GM19438 (cell line): ENCODE data around the gene RPL36.
A peak's percentile ranks its signal among the peaks of the same experiment; 100 is the strongest.
"Not testable (repeated sequence)": the region's sequence is repeated elsewhere in the genome, so short reads cannot be mapped to it uniquely, and the experiment has no call there.

ENCODE experiments used
- ATAC-seq: cut with Tn5 transposase; IDR thresholded peaks from one replicate; pipeline ENCODE4 v1.9.1; 2021; ENCODE audit warnings: low read depth; ENCODE audit not compliant: unreplicated experiment

RPL36 gene

DNA sequence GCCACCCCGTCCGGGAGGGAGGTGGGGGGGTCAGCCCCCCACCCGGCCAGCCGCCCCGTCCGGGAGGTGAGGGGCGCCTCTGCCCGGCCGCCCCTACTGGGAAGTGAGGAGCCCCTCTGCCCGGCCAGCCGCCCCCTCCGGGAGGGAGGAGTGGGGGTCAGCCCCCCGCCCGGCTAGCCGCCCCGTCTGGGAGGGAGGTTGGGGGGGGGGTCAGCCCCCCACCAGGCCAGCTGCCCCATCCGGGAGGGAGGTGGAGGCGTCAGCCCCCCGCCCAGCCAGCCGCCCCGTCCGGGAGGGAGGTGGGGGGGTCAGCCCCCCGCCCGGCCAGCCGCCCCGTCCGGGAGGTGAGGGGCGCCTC is 11.9 kb downstream of the RPL36 start:
- not testable (repeated sequence) for ATAC-seq

DNA sequence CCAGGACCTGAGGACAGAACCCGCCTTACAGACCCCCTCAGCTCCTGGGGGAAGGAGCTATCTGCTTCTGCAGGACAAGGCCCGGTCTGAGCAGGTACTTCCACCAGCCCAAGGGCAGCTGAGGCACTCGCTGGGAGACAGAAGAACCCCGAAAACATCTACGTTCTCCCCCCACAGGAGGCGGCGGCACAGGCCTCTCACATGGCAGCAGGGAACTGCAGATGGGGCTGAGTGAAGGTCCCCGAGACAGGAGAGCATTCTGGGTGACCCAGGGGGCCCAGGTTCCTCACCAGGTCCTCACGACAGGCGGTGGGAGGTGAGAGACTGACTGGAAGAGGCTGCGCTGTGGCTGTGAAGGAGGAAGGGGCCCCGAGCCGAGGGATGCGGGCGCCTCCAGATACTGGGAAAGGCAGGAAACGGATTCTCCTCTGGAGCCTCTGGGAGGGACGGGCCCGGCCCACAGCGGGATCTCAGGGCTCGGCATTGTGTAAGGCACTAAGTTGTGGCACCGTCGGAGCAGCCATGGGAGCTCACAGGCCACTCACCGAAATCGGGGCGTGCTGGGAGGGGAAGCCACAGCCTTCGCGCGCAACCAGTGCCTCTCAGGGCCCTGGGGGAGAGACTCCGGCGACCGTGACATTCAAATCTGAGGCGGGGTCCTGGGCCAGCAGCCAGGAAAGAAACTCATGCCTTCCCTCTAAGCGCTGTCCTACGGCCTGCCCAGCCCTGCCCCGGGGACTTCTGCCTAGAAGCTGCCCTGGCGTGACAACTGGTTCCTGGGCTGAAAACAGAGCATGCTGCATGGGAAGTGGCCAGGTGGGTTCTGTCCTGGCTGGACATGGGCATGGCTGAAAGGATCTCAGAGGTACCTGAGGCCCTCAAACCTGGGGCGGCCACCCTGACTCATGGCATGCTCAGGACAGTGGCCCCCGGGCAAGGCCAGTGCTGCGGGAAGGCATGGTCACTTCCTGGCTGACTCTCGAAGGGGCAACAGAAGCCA is 14.0 kb downstream of the RPL36 start:
- no peak for ATAC-seq

DNA sequence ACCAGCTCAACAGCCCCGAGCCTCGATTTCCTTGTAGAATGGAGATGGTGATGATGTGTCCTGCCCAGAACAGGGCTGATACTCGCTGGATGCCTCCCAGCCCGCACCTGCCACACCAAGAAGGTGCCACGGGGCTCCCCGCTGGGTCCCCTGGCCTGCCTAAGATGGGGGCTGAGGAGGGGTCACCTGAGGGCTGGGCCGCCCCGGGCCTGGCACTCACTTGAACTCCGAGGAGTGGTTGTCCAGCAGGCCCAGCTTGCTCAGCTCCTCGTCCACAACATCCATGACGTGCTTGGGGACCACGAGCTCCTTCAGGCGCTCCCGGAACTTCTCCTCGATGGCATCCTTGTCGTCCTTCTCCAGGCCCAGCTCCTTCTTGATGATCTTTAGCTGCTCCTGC is 15.5 kb downstream of the RPL36 start:
- no peak for ATAC-seq

DNA sequence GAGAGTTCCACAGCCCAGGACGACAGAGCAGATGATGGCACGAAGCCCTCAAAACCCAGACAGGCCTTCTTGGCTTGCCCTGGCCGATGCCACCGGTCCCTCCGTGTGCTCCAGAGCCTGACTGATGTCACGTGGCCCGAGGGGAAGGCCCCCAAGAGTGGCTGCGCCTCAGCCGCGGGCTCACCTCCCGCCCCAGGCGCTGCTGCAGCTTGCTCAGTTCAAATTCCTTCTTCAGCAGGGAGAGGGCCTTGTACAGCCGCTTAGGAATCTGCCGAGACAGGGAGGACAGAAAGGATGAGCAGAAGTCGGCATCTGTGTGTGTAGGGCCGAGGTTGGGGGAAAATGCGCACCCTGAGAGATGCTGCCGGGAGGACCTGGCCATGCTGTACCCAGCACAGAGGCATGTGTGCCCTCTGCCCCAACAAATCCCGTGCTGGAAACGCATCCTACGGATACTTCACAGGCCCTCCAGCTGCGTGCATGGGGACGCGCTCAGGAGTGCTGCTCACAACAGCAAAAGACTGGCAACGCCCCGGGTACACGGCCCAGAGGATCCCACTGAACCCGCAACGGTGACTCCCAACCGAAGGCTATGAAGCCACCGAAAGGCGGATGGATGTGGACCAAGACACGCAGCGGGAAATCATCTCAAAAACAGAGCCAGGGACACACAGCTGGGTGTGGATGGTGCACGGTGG is 16.9 kb downstream of the RPL36 start:
- no peak for ATAC-seq

DNA sequence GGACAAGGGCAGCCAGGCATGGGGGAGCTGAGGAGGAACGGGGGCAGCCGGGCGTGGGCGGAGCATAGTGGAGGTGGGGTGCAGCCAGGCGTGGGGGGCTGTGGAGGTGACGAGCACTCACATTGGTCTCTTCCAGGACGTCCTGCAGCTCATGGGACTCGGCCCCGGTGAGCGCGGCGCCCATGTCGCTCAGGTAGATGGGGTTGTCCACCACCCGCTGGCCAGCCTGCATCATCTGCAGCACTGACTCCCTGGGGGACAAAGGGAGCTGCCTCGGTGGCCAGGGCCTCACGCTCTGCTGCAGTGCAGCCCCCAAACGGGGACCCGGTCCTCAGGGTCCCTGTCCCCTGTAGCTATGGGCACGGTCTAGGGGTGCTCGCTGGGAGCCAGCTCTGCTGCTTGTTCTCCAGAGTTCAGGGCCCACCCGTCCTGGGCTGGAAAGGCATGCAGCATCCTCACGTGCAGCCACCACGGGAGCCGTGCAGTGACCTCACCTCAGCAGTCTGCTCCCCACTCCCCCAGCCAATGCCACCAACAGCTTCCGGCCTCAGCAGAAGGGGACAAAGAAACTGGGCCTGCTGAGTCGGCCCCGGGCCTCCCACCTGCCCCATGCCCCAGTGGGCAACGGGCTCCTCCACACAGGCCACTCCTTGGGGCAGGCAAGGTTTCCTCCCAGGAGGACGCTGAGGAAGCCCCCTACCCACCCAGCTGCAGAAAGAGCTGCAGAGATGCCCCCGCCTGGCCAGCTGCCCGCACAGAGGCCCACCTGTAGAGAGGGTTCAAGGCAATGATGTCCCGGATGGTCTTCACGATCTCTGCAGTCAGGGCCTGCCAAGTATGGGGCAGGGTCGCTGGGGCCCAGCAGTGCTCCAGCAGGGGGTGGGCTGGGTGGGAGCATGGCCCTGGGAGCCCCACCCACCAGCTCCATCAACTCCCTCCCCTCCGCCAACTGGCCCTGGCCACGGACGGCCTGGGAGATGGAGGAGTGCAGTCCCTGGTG is 17.8 kb downstream of the RPL36 start:
- no peak for ATAC-seq

DNA sequence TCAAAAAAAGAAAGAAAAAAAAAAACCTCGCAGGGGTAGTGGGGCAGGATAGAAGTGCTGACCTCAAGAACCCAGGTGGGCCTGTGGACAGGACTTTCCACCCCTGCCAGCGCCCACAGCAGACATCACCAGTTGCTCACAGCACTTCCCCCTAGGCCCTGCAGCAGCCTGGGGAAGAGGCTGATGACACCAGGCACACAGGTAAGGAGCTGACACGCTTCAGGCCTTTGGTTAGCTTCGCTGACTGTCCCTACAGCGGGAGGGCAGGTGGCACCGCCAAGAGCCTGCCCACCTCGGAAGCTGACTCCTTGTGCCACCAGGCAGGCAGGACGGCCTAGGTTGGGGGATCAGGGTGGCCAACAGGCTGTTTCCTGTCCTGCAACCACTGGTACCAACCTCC is 20.9 kb downstream of the RPL36 start:
- ATAC-seq = no peak

DNA sequence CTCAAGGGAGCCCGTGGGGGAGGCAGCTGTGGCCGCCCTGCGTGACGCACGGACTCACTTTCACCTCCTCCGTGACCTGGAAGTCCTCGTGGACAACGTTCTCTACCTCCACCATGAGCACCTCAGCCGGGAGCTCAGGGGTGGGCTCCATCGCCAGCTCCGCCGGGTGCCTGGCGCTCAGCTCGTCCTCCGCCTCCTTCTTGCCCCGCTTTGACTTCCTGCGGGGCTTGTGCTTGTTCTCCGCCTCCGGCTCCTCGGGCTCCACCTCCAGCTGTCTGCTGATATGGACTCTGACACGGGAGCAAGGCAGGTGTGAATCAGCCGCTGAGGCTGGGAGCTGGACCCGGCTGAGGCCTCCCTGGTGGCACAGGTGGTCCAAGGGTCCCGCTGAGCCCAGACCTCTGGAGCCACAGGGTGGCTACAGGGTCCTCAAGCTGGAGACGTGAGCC is 21.6 kb downstream of the RPL36 start:
- no peak for ATAC-seq

DNA sequence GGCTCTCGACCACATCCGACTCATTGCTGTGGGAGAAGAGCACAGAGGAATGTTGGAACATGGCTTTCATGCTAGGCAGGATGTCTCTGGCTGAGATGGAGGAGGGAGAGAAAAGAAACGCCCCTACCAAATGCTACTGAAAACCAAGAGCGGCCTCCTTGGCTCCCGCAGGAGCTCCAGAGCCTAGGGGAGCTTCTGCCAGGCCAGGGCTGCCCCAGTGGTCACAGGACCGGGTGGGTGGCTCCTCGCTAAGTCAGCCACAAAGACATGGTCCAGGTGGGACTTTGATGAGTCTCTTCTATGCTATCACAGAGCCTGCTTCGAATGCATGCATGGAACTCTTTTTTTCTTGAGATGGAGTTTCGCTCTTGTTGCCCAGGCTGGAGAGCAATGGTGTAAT is 23.1 kb downstream of the RPL36 start:
- no peak for ATAC-seq

DNA sequence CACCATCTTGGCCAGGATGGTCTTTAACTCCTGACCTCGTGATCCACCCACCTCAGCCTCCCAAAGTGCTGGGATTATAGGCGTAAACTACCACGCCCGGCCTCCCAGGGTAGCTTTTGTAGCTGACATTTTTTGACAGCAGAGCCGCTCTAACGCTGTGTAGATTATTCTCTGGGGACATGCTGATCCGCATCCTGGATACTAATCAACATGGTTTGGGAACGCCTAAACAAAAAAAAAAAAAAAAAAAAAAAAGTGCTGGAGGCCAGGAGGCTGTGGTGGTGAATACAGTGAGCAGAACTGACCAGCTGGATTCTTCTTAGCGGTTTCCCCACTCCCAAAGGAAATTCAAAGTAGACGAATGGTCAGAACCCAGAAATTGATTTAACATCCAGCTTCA is 24.7 kb downstream of the RPL36 start:
- no peak for ATAC-seq

DNA sequence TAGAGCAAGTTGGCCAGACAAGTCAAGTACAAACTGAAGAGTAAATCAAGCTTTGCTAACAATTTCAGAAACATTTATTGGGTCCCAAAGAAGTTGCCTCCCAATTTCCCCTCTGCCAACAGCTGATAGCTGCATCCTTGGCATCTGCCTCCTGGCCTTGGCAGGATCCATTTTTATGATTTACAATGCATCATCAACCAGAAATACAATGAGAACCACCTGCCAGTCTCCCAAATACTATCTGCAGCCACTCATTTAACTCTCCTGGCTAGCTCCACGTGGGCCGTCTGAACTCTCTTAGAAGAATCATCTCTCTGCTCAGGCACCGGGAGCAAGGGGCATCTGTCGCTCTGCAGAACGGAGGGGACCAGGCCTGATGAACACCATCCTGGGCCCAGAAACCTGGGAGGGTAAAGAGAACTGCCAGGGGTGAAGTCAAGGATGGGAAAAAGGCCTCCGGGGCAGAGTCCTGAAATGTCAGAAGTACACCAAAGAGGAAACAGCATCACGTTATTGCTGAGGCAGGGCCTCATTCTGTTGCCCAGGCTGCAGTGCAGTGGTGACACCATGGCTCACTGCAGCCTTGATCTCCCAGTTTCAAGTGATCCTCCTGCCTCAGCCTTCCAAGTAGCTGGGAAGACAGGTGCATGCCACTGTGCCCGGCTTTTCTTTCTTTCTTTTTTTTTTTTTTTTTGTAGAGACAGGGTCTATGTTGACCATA is 27.3 kb downstream of the RPL36 start:
- ATAC-seq = no peak

DNA sequence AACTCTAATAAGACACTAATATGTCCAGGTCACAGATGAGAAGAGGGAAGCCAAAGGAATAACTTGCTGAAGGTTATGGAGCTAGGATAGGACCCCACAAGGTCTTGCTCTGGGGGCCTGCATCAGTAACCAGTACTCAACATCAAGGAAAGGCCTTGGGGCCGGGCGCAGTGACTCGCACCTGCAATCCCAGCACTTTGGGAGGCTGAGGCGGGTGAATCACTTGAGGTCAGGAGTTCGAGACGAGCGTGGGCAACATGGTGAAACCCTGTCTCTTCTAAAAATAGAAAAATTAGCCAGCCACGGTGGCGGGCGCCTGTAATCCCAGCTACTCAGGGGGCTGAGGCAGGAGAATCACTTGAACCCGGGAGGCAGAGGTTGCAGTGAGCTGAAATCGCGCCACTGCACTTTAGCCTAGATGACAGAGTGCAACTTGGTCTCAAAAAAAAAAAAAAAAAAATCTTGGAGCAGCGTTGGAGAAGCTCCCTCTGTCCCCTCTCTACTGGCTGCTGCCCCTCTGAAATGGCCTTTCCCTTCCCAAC is 28.0 kb downstream of the RPL36 start:
- ATAC-seq = no peak

DNA sequence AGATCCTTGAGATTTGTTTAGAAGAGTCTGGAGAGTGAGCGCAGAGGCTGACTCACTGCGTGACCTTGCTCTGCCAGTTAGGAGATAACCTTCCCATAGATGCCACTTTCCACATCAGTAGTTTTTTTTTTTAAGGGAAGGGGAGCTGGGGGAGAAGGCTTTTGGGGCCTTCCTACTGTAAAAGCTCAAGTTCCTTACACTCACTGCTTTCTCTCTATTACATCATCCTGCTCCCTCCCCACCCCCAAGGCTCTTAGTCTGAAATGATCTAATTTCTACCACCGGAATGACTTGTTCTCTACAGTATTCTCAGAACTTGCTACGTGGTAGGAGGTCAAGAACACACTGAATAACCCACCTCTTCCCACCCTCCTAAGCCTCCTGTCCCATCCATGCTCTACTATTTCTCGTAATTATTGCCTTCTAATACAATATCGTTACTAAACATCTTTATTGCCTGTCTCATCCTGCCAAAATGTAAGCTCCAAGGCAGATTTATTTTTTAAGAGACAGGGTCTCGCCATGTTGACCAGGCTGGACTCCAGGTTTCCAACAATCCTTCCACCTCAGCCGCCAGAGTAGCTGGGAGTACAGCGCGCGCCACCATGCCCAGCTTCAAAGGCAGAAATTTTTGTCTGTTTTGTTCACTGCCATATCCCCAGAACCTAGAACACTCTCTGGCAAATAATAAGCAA is 28.6 kb downstream of the RPL36 start:
- no peak for ATAC-seq

DNA sequence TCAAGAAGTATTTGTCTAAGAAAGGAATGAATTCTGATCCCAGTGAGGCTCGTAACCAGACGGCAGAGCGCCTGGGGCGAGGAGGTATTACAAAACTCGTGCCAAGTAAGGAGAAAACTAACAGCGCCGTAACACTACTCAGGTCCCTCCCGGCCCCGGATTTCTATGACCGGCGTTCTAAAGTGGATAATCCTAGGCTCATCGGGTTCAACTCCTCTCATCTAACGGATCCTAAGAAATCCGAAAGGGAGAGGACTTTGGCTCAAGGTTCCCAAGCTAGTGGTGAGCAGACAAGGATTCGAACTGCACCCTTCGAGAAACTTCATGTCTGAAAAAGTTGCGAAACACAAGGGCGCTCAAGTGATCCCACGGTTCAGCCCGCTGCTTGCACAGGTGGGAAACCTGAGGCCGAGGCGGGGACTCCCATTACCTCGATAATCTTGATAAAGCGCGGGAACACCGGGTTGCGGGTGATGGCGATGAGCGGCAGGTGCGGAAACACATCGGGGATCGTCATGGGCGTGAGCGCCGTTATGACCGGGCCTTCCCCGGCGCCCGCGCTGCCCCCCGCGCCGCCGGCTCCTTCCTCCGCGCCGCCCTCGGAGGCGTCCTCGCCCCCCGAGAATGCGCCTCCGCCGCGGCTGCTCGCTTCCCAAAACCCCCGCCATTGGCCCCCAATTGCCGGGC is 29.3 kb downstream of the RPL36 start:
- ATAC-seq = peak; percentile 1

DNA sequence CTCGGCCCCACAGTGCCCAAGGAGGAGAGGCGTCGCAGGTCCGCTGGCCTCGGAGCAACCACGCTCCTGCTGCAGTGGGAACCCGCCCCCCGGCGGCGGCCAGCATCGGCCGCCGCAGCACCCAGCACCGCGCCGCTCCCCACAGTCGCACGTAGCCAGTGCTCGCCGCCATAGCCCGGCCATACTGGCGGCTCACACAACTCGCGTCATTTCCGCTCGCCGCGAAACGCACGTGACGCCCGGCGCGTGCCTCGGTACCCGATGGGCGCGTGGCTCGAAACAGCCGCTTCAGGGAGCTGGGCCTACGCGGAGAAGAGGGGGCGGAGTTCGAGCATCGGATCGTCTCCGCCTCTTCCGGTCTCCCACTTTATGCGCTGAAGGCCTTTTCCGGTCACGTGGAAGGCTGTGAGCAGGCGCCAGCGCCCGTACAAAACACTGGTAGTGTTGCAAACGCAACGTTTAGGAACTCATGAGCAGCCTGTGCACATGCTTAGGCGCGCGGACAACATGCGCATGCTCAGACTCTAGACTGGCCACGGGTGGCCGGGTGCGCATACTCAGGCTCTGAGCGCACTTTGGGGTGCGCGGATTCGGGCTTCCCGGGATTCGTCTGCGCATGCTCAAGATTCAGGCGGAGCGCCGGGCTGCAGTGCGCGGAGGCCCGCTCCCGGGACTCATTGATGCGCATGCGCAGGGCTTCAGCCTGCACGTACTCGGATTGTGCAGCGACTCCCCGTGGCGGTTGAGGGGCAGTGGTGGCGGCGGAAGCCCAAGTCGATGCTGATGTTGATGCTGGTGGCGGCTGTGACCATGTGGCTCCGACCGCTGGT is 30.1 kb downstream of the RPL36 start, which contains the start of the genes CATSPERD and LONP1:
TSS of gene CATSPERD (plus strand) at position 677 of the 830 bp plus-strand sequence. CDS start at position 778, 101 bp downstream.
TSS of gene LONP1 (minus strand) at position 186 of the 830 bp plus-strand sequence. CDS start at position 172, 14 bp downstream.
- ATAC-seq = peak; percentile 82

DNA sequence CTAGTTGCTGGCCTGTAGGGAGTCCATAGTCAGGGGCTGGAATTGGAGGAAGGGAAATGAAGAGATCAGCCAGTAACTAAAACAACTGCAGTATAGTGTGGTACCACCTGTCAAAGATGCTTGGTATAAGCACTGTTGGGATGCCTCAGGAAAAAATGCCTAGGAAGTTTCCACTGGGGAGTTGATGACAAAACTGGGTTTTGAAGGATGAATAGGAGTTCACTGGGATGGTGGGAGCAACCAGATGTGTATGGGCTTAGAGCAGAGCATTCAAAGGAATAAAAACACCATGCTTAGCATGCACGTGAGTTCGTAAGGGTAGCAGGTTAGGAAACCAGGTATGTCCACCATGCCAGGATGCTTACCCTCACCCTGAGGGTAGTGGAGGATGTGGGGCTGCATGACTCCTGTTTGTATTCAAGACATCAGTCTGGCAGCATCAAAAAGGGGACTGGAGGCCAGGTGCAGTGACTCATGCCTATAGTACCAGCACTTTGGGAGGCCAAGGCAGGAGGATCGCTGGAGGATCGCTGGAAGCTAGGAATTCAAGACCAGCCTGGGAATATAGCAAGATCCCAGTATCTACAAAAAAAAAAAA is 37.5 kb downstream of the RPL36 start:
- ATAC-seq = no peak

DNA sequence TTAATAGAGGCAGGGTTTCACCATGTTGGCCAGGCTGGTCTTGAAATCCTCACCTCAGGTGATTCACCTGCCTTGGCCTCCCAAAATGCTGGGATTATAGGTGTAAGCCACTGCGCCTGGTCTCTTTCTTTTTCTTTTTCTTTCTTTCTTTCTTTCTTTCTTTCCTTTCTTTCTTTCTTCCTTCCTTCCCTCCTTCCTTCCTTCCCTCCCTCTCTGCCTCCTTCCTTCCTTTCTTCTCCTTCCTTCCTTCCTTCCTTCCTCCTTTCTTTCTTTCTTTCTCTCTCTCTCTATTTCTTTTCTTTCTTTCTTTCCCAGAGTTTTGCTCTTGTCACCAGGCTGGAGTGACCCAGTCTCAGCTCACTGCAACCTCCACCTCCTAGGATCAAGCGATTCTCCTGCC is 43.1 kb downstream of the RPL36 start:
- ATAC-seq = not testable (repeated sequence)

DNA sequence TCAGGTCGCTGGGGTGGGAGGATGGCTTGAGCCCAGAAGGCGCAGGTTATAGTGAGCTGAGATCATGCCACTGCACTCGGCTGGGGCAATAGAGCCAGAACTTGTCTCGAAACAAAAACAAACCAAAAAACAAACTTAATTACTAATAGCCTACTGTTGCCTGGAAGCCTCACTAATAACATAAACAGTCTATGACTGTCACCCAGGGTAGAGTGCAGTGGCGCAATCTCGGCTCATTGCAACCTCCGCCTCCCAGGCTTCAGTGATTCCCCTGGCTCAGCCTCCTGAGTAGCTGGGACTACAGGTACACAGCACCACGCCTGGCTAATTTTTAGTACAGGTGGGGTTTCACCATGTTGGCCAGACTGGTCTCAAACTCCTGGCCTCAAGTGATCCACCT is 48.3 kb downstream of the RPL36 start:
- ATAC-seq = no peak
